SH-SY5Y (cell line): ENCODE measurements around the gene GABRG3.

Experiments
- GATA2 ChIP-seq: IDR thresholded peaks from 2 replicates; pipeline ENCODE4 v1.6.1; 2011; ENCODE audit warnings: mild to moderate bottlenecking, low read depth, low read length
- GATA3 ChIP-seq: IDR thresholded peaks from 2 replicates; pipeline ENCODE4 v1.6.1; 2011; ENCODE audit warnings: low read depth, mild to moderate bottlenecking, low read length, moderate library complexity

GRCh38 chr15:27466758-27467157 is 495.8 kb downstream of the GABRG3 start:
- TF ChIP-seq GATA2 (no peak), GATA3 (no peak)
